HCT116 (cell line): ENCODE data around the gene TTLL10. TPM values are rescaled to one million over a fixed set of nuclear protein-coding genes. Genes with fewer than 3 reads are reported as not detected.

Experiments used
- ATAC-seq: fragments of 200-7000 bp; cut with Tn5 transposase; 2 replicates; pipeline ENCODE4 v1.9.1; 2020; ENCODE audit warnings: mild to moderate bottlenecking, moderate library complexity
- BruUV-seq: library from RNA; stranded (reverse); fragments of 400-500 nt; replicated peaks from 2 replicates; lab custom pipeline; 2021; lab: Mats Ljungman, UMichigan
- CTCF ChIA-PET: fragments of 300-600 bp; sonication (Branson Sonifier 250); formaldehyde crosslinking; loops from one replicate; lab custom pipeline; 2021; ENCODE audit warnings: antibody characterized with exemption; lab: Charles Lee
- POLR2A ChIA-PET: fragments of 300-600, 350-600 bp; sonication (Branson Sonifier 250); formaldehyde crosslinking; loops from one replicate; lab custom pipeline; 2021; ENCODE audit warnings: antibody characterized with exemption; lab: Charles Lee
- RAD21 ChIA-PET, 2 experiments: fragments of 300-600 bp; sonication (Branson Sonifier 250); formaldehyde crosslinking; loops; one replicate each; lab custom pipeline; 2023; ENCODE audit warnings: low total read pairs in 2 of 2; ENCODE audit not compliant: uncharacterized antibody in 2 of 2, unreplicated experiment in 2 of 2, low non-redundant PET in 1 of 2; lab: Charles Lee
- DNase-seq: peaks from one replicate; pipeline ENCODE4 v3.0.0-alpha.2; 2010; ENCODE audit warnings: low read depth, low spot score
- H2AFZ ChIP-seq: fragments of 200-600 bp; shearing (Covaris generic), sonication (generic); 2 replicates; pipeline ENCODE4 v1.6.1; 2017; ENCODE audit warnings: low read depth, mixed run types, mixed read lengths, antibody characterized with exemption, low read length; ENCODE audit not compliant: poor library complexity, severe bottlenecking
- H3K27ac ChIP-seq: 2 replicates; pipeline ENCODE4 v1.5.1; 2012; ENCODE audit warnings: low read depth, low read length
- H3K27me3 ChIP-seq: fragments of 200-600 bp; sonication (generic); 2 replicates; pipeline ENCODE4 v1.6.1; 2016; ENCODE audit warnings: mixed run types, low read length, mixed read lengths; ENCODE audit not compliant: insufficient read depth
- H3K36me3 ChIP-seq, 2 experiments: fragments of 200-500 bp in 1 of 2; fragments of 200-600 bp in 1 of 2; sonication (Bioruptor generic) in 1 of 2; sonication (generic) in 1 of 2; 2 replicates each; pipeline versions ENCODE4 v1.5.1 to v1.6.1; 2014 to 2016; ENCODE audit warnings: low read length in 2 of 2, inconsistent platforms in 1 of 2, mixed read lengths in 1 of 2, mixed run types in 1 of 2; ENCODE audit not compliant: insufficient read depth in 2 of 2, control insufficient read depth in 1 of 2
- H3K4me1 ChIP-seq, 2 experiments: fragments of 200-600 bp in 1 of 2; sonication (generic) in 1 of 2; 2 replicates each; pipeline versions ENCODE4 v1.5.1 to v1.6.1; 2012 to 2017; ENCODE audit warnings: low read length in 2 of 2, inconsistent platforms in 1 of 2, mild to moderate bottlenecking in 1 of 2, mixed read lengths in 1 of 2, mixed run types in 1 of 2, moderate library complexity in 1 of 2; ENCODE audit not compliant: insufficient read depth in 2 of 2, control insufficient read depth in 1 of 2
- H3K4me2 ChIP-seq: fragments of 200-600 bp; sonication (generic); 2 replicates; pipeline ENCODE4 v1.6.1; 2017; ENCODE audit warnings: mixed run types, low read length, mixed read lengths
- H3K4me3 ChIP-seq, 2 experiments: fragments of 200-600 bp in 1 of 2; sonication (generic) in 1 of 2; replicated peaks in 1 of 2; 2 replicates each; pipeline ENCODE4 v1.5.1; 2011 to 2016; ENCODE audit warnings: low read length in 2 of 2, control low read depth in 1 of 2, low read depth in 1 of 2, mild to moderate bottlenecking in 1 of 2, mixed read lengths in 1 of 2, mixed run types in 1 of 2
- H3K79me2 ChIP-seq: fragments of 200-600 bp; sonication (generic); 2 replicates; pipeline ENCODE4 v1.6.1; 2017; ENCODE audit warnings: mild to moderate bottlenecking, mixed run types, low read length, moderate library complexity, mixed read lengths; ENCODE audit not compliant: insufficient read depth
- H3K9ac ChIP-seq: fragments of 200-600 bp; sonication (generic); 2 replicates; pipeline ENCODE4 v1.6.1; 2016; ENCODE audit warnings: low read length, mixed read lengths
- H3K9me2 ChIP-seq: fragments of 200-600 bp; sonication (generic), shearing (Covaris generic); 2 replicates; pipeline ENCODE4 v1.6.1; 2017; ENCODE audit warnings: mixed run types, mild to moderate bottlenecking, moderate library complexity; ENCODE audit not compliant: insufficient read depth
- H3K9me3 ChIP-seq, 2 experiments: fragments of 200-500 bp in 1 of 2; fragments of 200-600 bp in 1 of 2; sonication (Bioruptor generic) in 1 of 2; sonication (generic) in 1 of 2; 2 replicates each; pipeline ENCODE4 v1.6.1; 2014 to 2017; ENCODE audit warnings: low read length in 2 of 2, mixed read lengths in 2 of 2, inconsistent platforms in 1 of 2, low read depth in 1 of 2, mild to moderate bottlenecking in 1 of 2, mixed run types in 1 of 2, moderate library complexity in 1 of 2; ENCODE audit not compliant: control insufficient read depth in 1 of 2, insufficient read depth in 1 of 2
- H4K20me1 ChIP-seq: fragments of 200-600 bp; sonication (generic), shearing (Covaris generic); 2 replicates; pipeline ENCODE4 v1.6.1; 2017; ENCODE audit warnings: mixed run types, mild to moderate bottlenecking, moderate library complexity; ENCODE audit not compliant: insufficient read depth
- ATF3 ChIP-seq: IDR thresholded peaks from 2 replicates; pipeline ENCODE4 v1.6.1; 2012
- CEBPB ChIP-seq: IDR thresholded peaks from 2 replicates; pipeline ENCODE4 v1.6.1; 2012; ENCODE audit warnings: low read depth
- EGR1 ChIP-seq: IDR thresholded peaks from 2 replicates; pipeline ENCODE4 v1.6.1; 2012; ENCODE audit warnings: low read depth
- ELF1 ChIP-seq: IDR thresholded peaks from 2 replicates; pipeline ENCODE4 v1.6.1; 2012; ENCODE audit warnings: low read depth, borderline replicate concordance
- EZH2phosphoT487 ChIP-seq: fragments of 200-600 bp; IDR thresholded peaks from 2 replicates; pipeline ENCODE4 v1.6.1; 2018; ENCODE audit warnings: antibody characterized with exemption, borderline replicate concordance
- FOSL1 ChIP-seq: IDR thresholded peaks from 2 replicates; pipeline ENCODE4 v1.6.1; 2012; ENCODE audit warnings: low read depth
- JUND ChIP-seq: IDR thresholded peaks from 2 replicates; pipeline ENCODE4 v1.6.1; 2012
- MAX ChIP-seq: IDR thresholded peaks from 2 replicates; pipeline ENCODE4 v1.6.1; 2012
- POLR2A ChIP-seq: IDR thresholded peaks from 2 replicates; pipeline ENCODE4 v1.7.0; 2011; ENCODE audit warnings: borderline replicate concordance; ENCODE audit not compliant: insufficient read depth, insufficient read length; ENCODE audit errors: extremely low read depth
- POLR2AphosphoS5 ChIP-seq: IDR thresholded peaks from 2 replicates; pipeline ENCODE4 v1.6.1; 2011; ENCODE audit warnings: mild to moderate bottlenecking, low read depth, low read length, moderate library complexity
- RAD21 ChIP-seq: IDR thresholded peaks from 2 replicates; pipeline ENCODE4 v1.6.1; 2012; ENCODE audit warnings: low read depth, mild to moderate bottlenecking
- SIN3A ChIP-seq: IDR thresholded peaks from 2 replicates; pipeline ENCODE4 v1.6.1; 2012; ENCODE audit warnings: low read depth
- TCF7L2 ChIP-seq: IDR thresholded peaks from 2 replicates; pipeline ENCODE4 v1.7.0; 2011; ENCODE audit warnings: borderline replicate concordance, inconsistent platforms; ENCODE audit not compliant: insufficient read depth, insufficient read length; ENCODE audit errors: extremely low read depth
- YY1 ChIP-seq: IDR thresholded peaks from 2 replicates; pipeline ENCODE4 v1.6.1; 2011; ENCODE audit warnings: low read length, low read depth, moderate library complexity, mild to moderate bottlenecking; ENCODE audit not compliant: insufficient replicate concordance; ENCODE audit errors: extremely low read depth
- ZBTB33 ChIP-seq: IDR thresholded peaks from 2 replicates; pipeline ENCODE4 v1.6.1; 2011; ENCODE audit warnings: mild to moderate bottlenecking, low read length, moderate library complexity; ENCODE audit not compliant: insufficient replicate concordance; ENCODE audit errors: extremely low read depth
- ZFX ChIP-seq: fragments of 450-650 bp; IDR thresholded peaks from 2 replicates; pipeline ENCODE4 v1.6.1; 2017
- intact Hi-C: fragments of 100-400 bp; cut with micrococcal nuclease; formaldehyde crosslinking; loops from 2 replicates; pipeline ENCODE4 v1.10.0; 2022
- total RNA-seq: library from RNA; stranded (reverse); gene quantifications from one replicate; pipeline ENCODE4 v1.2.1, GENCODE V29; 2021; ENCODE audit not compliant: unreplicated experiment

TTLL10 gene
- total RNA-seq, 1 experiment from 2014 or later: 0.10 TPM

GRCh38 chr1:1205769-1206375 is 32.2 kb downstream of the TTLL10 start (continued):
- TF ChIP-seq YY1 (no peak), FOSL1 (no peak), ELF1 (no peak), ATF3 (no peak), EZH2phosphoT487 (no peak), JUND (no peak)
- TF ChIP-seq, all 23 proteins: peak for 0

- RAD21 ChIA-PET: no interaction called here
- DNase-seq (peak; percentile 23), ATAC-seq (peak; percentile 75)
Measured at GRCh38 chr1:1206376-1206965, 32.8 kb downstream of the TTLL10 start, which contains the start of gene TNFRSF18. Gene TNFRSF18, minus strand, starts transcription at chr1:1206592. Its CDS starts 21 bp downstream, at chr1:1206571.

More at GRCh38 chr1:1206376-1206965, 32.8 kb downstream of the TTLL10 start, which contains the start of gene TNFRSF18:
- H3K27me3 ChIP-seq: no peaks in the 10 kb centered on the region
- ChIA-PET CTCF (no interaction called here), POLR2A (no interaction called here)
- peaks cover 8% of the 10 kb centered on the region; the same call in 1 of the 2 replicates for H3K79me2 ChIP-seq
- intact Hi-C loops: loop anchor here (5.0 kb wide), 1 partner anchor 44 kb away; no protein-coding TSS in a partner anchor
- H3K27ac ChIP-seq: peak within 1 kb of the TSS; percentile 94
- H3K4me1 ChIP-seq: peaks cover 30 to 39% of the 10 kb centered on the region in 2 experiments
- H4K20me1 ChIP-seq: no peaks in the 10 kb centered on the region
- no peaks in the 10 kb centered on the region for H3K9me3 ChIP-seq
- BruUV-seq: no TSS peak
- H2AFZ ChIP-seq: no peak within 1 kb of the TSS
- H3K4me3 ChIP-seq: peak within 1 kb of the TSS; percentile 67 to 70
- peak within 1 kb of the TSS; percentile 97 for H3K4me2 ChIP-seq
- no peaks in the 10 kb centered on the region for H3K36me3 ChIP-seq
- TF ChIP-seq EGR1: no peak
- TF ChIP-seq MAX: peak; percentile 75
- TF ChIP-seq ZBTB33: no peak
- no peak for TF ChIP-seq FOSL1
- TF ChIP-seq YY1: no peak
- TF ChIP-seq CEBPB: no peak
- TF ChIP-seq SIN3A: no peak
- no peak for TF ChIP-seq POLR2A
- no peak for TF ChIP-seq TCF7L2
- no peak for TF ChIP-seq RAD21
- TF ChIP-seq JUND: no peak
- TF ChIP-seq POLR2AphosphoS5: peak; percentile 73
- peak; percentile 80; the same call in 1 of the 2 replicates for TF ChIP-seq ZFX
- H3K9me2 ChIP-seq: no peaks in the 10 kb centered on the region
- H3K9ac ChIP-seq: peak within 1 kb of the TSS; percentile 83
